ACHN (cell line): ENCODE data around the gene THBD.
A peak's percentile ranks its signal among the peaks of the same experiment; 100 is the strongest.

ENCODE experiments used
- DNase-seq: peaks from one replicate; pipeline ENCODE4 v3.0.0-alpha.2; 2015
- in situ Hi-C: cut with HindIII; loops from 2 replicates; pipeline ENCODE4 v1.10.0; 2017; ENCODE audit warnings: low sequenced_read_pairs, low pct_ligation_motif_present, low pct_unique_long_range_greater_than_20kb

Gene THBD

GRCh38 chr20:23066772-23067171 lies 17.3 kb upstream of the THBD start:
- in situ Hi-C loops, result no loop called here
- no peak for DNase-seq

DNA sequence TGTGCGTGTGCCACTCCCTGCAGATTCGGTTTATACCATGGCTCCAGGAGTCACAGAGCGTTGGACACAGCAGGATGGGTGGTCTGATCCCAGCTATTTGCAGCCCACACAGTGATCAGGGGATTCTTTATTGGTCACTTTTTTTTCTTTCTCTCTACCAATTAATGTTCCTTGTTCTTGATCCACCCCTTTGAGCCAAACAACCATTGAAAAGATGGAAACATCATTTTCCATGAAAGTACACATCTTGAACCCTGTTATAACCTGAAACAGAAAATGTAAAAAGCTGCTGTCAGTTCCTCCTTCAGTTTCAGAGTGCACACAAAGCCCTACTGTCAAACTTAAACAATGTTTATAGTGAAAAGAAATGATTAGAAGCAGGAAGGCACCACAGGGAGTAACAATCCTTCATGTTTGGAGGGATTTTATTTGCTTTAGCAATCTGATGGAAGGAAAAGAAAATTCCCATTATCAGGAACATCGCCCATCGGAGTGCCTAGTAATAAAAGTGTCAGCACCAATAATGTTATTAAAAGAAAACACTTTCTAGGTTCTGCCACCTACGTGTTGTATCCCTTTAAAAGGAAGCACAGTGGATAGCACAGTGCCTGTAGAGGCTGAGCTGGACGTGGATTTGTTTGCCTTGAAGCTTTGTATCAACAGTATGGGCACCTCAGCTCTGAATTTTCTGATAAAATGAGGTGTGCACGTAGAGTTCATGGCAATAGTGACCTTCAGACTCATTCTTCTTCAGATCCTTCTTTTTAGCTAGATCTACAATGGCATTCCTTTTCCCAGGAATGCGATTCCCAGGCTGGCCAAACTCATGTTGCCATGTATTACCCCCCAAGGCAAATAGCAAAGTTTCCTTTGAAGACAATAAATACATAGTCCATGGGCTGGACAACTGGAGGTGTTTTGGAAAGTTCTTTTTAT lies 16.1 kb upstream of the THBD start:
- DNase-seq, result no peak
- in situ Hi-C loops, result no loop called here

DNA sequence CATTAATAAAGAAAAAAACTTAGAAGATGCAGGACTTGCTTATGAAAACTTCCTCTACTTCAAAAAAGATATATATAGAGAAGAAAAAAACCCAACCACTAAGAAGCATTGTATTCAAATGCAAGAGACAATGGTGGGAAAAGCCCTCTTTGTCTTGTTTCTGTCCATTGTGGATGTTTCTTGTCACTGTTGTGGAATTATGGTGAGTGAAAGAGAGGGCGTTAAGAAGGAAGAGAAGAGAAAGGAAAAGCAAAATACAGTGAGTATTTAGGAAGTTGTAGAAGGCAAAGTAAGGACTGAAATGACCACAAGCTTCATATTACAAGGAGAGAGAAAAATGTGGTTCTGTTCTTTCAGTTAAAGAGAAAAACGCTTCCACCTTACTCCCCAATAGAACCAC lies 14.1 kb upstream of the THBD start:
- DNase-seq, result no peak
- in situ Hi-C loops, result no loop called here

GRCh38 chr20:23063168-23063567 lies 13.7 kb upstream of the THBD start:
- no peak for DNase-seq
- in situ Hi-C loops, result no loop called here

DNA sequence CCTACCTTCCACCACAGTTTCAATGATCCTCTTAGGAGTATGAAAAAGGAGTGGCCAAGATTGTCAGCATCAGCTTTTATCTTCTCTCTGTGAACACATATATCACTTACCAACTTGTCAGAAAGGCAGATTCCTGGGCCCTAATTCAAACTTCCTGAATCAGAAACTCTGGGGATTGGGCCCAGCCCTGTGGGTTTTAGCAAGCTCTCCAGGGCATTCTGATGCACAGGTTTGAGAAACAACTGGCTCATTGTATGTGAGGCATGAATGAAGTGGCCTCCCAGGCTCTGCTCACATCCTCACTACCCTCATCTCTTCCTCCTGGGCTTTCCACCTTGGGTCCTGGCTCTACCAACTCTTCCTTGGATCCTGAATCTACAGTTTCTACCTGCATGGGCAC lies 13.2 kb upstream of the THBD start:
- in situ Hi-C loops, result no loop called here
- no peak for DNase-seq

- peak; percentile 51 for DNase-seq
- in situ Hi-C loops, result no loop called here
Observed at GRCh38 chr20:23061734-23062561, 12.5 kb upstream of the THBD start.

- in situ Hi-C loops, result no loop called here
- no peak for DNase-seq
Observed at GRCh38 chr20:23061262-23061661, 11.8 kb upstream of the THBD start.

DNA sequence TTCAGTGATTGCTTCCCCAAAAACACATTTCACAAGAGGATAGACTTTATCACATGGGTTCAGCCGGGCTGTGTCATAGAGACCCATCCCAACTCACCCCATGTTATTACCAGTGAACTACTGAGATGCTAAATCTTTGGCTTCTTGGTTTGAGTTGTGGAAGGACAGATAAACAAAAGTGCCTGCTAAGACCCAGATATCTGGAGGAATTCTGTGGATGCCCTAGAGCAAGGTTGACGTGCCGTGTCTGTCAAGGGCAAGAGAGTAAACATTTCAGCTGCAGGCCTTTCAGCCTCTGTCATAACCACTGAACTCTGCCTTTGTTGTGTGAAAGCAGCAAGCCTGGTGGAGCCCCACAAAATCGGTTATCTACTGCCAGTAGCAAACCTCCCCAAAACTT lies 11.2 kb upstream of the THBD start:
- in situ Hi-C loops, result no loop called here
- no peak for DNase-seq

DNA sequence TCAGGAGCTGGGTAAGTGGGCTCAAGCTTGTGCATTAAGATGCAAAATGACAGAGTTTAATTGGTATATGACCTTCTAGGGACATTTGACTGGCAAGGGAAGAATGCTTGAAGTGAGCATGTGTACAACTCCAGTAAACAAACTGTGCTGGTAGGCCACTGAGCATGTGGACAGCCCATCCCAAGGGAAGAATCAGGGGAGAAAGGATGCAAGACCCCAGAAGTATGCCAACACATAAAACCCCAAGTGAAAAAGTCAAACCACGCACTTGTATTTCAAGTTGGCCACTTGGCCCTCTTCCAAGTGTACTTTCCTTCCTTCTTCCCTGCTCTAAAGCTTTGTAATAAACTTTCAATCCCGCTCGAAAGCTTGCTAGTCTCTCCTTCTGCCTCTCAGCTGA lies 10.4 kb upstream of the THBD start:
- DNase-seq, result no peak
- in situ Hi-C loops, result no loop called here

- DNase-seq, result no peak
- in situ Hi-C loops, result no loop called here
Observed at GRCh38 chr20:23059001-23059400, 9.5 kb upstream of the THBD start.

GRCh38 chr20:23058240-23058639 lies 8.8 kb upstream of the THBD start:
- DNase-seq, result peak; percentile 1
- in situ Hi-C loops, result no loop called here

- DNase-seq, result no peak
- in situ Hi-C loops, result no loop called here
Observed at GRCh38 chr20:23052904-23053303, 3.4 kb upstream of the THBD start.

GRCh38 chr20:23050847-23051627 lies 1.6 kb upstream of the THBD start:
- DNase-seq, result peak; percentile 62
- in situ Hi-C loops, result no loop called here

DNA sequence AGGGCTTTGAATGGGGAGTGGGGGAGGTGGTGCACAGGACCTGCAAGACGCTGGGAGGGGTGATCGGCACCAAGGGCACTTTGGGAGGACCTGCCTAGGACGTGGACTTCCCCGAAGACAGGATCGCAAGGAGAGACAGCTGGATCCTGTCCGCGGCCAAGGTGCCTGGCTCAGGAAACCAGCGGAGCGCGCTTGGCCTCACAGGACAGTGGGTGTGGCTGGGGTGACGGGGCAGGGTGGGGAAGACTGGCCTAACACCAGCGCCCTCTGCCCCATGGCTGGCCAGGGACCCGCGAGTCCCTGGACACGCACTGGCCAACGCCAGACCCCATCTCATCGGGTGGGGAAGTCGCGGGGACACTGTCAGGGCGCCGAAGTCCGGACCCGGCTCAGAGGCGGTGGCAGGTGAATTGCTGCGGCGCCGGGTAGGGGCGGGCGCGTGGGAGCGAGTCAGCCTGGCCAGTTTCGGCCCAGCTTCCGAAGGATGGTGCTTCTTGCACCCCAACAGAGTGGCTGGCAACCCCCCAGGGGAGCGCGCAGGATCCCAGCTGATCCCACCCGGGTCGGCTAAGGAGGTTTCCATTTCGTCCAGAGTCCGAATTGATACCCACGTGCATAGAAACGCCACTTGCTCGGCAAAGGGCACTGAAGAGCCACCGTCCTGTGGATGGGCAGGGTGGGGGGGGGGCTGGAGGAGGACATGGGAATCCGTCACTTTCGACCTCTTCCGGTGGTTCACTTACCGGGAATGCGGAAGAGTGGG lies 785 bp upstream of the THBD start:
- in situ Hi-C loops, result no loop called here
- DNase-seq, result peak; percentile 46

- in situ Hi-C loops, result no loop called here
- DNase-seq, result peak; percentile 57
Observed at GRCh38 chr20:23048283-23049200, 930 bp downstream of the THBD start.

DNA sequence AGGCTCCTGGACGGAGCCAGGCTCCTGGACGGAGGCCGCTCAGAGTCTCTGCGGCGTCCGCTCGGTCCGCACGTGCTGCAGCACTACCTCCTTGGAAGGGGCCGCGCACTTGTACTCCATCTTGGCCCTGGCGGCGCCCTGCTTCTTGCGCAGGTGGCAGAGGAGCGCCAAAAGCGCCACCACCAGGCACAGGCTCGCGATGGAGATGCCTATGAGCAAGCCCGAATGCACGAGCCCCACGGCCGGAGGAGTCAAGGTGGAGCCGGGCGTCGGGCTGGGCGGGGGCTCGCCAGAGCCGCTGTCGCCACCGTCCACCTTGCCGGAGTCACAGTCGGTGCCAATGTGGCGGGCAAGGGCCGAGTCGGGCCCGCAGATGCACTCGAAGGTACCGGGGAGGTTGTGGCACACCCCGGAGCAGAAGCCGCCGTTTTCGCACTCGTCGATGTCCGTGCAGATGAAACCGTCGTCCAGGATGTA lies 1.7 kb downstream of the THBD start:
- DNase-seq, result no peak
- in situ Hi-C loops, result no loop called here

DNA sequence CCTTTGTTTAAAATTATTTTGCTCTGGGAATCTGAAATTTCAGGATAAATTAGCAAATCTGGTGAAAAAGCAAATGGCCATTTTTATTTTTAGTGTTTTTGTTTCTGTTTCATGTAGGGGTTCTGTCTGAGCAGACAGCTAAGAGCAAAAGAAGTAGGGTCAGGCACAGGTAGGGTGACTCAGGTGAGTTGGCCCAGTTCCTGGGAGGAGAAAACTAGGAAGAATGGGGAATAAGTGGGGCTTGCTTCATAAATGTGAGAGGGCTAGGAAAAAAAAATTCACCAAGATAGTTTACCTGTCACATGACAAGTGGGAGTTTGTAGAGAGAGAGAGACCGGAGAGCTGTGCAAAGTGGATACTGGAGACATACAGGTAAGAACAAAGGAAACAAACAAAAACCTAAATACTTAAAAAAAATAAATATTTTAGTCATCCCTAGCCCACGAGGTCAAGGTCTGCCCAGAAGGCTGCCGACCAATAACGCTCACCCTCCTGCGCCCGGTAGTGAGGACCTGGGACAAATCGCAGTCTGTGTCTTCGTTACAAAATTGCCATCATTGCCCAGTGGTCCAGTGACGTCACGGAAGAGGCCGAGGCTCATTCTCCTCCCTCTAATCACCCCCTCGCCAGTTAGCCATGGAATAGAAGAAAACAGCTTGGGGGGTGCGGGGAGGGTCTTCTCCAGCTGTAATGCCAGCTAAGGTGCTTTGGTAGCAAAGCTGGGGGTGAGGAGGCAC lies 2.3 kb downstream of the THBD start:
- in situ Hi-C loops, result no loop called here
- no peak for DNase-seq
